ENCODE data around the gene MLLT1.
"Not testable (repeated sequence)": the region's sequence is repeated elsewhere in the genome, so short reads cannot be mapped to it uniquely, and the experiment has no call there.

Gene MLLT1

DNA sequence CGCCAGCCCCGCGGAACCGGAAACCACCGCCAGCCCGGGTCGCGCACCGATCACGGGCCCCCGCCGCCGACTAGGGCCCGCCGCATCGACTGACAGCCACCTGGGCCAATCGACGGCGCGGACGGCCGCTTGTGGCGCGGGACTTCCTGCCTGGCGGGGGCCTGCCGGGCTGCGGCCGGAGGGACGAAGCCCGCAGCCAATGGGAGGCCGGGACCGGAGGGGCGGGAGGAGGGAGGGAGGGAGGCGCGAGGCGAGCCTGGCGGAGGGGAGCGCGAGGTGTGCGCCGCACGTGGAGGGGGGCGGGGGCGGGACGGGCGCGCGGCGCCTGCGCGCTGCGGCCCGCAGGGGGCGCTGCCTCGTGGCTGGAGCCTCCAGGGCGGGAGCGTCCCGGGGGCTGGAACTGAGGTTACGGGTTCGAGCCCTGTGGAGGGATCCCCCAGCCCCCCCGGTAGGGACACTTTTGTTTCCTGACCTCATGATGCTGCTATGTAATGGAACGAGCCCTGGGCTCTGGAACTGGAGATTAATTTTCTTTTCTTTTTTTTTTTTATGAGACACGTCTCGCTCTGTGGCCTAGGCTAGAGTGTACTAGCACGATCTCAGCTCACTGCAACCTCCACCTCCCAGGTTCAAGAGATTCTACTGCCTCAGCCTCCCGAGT, at the start of gene MLLT1:
TSS of gene MLLT1 (minus strand) at position 45 of the 661 bp plus-strand sequence. CDS start 191 bp downstream, outside the sequence.
- FAIRE-seq: no peak

DNA sequence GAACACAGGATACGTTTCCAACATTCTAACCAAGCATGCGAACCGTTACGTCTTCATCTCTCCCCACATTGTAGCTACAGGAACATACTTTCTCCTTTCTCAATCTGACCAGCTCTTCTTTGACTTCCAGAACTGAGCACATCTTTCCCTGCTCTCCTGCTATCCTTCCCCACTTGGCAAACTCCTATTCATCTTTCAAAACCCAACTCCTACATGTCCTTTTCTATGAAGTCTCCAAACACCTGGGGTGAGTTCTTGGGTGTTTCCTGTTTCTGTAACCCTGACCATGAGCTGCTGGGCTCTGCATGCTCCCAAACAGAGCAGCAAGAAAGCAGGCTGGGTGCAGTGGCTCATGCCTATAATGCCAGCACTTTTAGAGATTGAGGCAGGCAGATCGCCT, 47.0 kb upstream of the MLLT1 start:
- no peak for FAIRE-seq

DNA sequence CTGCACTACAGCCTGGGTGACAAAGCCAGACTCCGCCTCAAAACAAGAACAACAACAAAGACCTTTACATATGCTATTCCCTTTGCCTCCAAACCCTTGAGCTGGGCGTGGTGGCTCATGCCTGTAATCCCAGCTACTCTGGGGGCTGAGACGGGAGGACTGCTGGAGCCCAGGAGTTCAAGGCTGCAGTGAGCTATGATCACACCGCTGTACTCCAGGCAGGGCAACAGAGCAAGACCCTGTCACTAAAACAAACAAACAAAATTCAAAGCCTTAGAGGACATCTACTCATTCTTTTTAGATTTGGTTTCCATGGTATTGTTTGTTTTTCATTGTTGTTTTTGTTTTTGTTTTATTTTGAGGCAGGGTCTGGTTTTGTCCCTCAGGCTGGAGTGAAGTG, 45.8 kb upstream of the MLLT1 start:
- no peak for FAIRE-seq

DNA sequence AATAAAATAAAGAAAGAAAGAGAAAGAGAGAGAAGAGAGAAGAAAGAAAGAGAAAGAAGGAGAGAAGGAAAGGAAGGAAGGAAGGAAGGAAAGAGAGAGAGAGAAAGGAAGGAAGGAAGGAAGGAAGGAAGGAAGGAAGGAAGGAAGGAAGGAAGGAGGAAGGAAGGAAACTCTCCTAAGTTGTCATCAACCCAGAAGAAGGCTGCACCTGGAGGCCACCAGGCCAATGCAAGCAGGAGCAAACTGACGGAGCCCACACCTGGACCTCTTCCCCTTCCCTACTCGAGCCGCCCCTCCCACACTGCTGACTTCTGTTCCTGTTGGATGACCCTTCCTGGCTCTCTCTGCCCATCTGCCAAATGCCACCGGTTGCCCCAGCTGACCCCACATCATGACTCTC, 45.0 kb upstream of the MLLT1 start:
- no peak for FAIRE-seq

DNA sequence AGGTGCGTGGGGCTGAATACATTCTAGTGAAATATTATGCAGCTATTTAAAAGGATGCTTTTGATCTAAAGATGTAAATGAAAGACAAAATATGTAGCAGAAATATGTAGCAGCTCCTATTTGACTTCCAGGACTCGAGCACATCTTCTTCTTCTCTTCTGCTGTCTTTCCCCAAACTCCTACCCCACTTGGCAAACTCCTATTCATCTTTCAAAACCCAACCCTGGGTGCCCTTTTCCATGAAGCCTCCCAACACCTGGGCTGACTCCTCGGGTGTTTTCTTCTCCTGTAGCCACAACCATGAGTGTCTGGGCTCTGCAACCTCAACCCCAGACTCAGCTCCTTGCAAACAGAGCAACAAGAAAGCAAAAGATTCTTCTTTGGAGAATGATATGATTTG, 42.5 kb upstream of the MLLT1 start:
- no peak for FAIRE-seq

- no peak for FAIRE-seq
These were observed 39.6 kb upstream of the MLLT1 start for GRCh38 chr19:6319376-6319775.

DNA sequence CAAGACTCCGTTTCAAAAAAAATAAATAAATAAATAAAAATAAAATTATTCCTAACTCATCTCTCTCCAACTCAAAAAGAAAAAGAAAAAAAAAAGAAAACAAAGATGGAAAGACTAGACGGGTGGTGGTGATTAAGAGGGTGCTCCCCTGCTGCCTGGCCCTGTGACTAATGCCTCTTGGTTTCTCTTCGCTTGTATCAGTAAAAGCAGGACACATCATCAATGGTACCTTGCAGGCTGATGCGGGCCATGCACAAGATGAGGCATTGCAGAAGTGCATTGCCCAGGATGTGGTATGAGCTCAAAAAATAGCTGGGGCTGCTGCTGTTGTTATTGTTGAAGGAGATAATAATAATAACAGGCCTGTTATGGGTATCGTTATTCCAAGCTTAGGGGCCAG, 39.0 kb upstream of the MLLT1 start:
- FAIRE-seq: no peak

DNA sequence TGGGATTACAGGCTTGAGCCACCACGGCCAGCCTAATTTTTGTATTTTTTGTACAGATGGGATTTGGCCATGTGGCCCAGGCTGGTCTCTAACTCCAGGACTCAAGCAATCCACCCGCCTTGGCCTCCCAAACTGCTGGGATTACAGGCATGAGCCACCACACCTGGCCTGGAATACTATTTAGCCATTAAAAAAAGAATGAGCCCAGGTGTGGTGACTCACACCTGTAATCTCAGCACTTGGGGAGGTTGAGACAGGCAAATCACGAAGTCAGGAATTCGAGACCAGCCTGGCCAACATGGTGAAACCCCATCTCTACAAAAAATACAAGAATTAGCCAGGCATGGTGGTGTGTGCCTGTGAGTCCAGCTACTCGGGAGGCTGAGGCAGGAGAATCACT, 35.9 kb upstream of the MLLT1 start:
- FAIRE-seq: not testable (repeated sequence)

- no peak for FAIRE-seq
These were observed 33.7 kb upstream of the MLLT1 start for GRCh38 chr19:6313398-6313969.

DNA sequence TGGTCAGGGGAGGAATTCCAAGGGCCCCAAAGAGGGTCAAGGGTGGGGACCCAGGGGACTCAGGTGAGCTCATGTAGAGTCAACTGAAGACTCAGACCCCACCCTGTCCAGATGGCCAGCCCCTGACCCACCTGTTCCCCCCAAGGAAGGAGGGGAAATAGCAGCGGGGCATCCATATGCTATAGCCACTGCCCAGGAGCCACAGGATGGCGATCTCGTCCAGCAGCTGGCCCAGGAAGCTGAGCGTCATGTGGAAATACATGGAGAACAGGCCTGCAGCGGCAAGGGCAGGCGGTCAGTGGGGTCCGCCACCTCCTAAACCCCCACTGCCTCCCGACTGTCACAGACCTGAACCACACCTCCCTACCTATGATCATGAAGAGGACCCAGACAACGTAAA, 32.2 kb upstream of the MLLT1 start:
- no peak for FAIRE-seq

DNA sequence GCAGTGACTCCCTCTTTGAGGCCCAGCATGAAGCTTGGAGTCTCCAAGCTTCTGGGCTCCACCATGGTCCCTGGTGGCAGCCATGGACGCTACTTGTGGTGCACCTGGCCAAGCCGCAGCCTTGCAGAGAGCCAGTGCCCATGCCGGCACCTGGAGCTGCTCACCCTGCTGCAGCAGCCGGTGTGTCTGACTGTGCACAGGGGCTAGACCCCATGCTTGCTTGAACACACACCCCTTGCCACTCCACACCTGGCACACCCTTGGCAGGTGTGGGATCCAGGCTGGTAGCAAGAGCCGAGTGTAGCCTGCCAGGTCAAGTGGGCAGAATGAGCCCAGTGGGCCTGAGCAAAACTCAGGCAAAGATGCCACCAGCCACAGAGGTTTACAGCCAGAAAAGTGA, 18.6 kb upstream of the MLLT1 start:
- FAIRE-seq: no peak

DNA sequence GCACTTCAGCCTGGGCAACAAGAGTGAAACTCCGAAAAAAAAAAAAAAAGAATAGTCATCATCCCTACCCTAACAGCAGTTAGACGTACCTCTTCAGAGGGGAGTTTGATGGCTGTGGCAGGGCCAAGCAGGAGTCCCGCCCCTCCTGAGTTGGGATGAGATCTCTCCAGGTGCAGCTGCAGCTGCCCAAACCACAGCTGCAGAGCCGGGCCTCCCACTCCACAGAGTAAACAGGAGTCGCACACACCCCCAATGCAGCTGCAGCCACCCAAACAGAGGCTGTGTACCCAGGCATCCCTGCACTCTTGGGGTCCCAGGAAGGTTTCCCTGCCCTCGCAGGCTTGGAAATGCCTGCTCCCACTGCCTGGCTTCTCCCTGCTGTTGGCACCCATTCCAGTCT, 17.4 kb upstream of the MLLT1 start:
- no peak for FAIRE-seq

GRCh38 chr19:6292006-6292405, 12.2 kb upstream of the MLLT1 start:
- FAIRE-seq: no peak

DNA sequence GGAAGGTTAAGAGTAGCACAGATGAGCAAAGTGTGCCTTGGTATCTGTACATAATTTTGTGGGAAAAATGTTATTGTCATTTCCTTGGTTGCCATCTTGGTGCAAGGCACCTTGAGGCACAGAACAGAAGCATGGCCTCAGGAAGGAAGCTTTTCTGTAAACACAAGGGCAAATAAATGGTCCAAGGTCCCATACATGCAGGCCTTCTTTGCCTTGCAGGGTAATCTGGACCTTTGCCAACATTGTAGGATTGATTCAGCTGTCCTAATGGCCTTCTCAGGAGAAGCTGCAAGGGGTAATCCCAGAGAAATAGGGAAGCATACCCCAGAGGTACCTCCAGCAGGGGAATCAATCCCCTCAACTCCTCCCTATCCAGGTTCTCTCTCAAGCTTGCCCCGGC, 9.0 kb upstream of the MLLT1 start:
- no peak for FAIRE-seq

GRCh38 chr19:6287269-6287885, 7.6 kb upstream of the MLLT1 start:
- FAIRE-seq: no peak

- FAIRE-seq: no peak
These were observed 6.9 kb upstream of the MLLT1 start for GRCh38 chr19:6286676-6287075.

DNA sequence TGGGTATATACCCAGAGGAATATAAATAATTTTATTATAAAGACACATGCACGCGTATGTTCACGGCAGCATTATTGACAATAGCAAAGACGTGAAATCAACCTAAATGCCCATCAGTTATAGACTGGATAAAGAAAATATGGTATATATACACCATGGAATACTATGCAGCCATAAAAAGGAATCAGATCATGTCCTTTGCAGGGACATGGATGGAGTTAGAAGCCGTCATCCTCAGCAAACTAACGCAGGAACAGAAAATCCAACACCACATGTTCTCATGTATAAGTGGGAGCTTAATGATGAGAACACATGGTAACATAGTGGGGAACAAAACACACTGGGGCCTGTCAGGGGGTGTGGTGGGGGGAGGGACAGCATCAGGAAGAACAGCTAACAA, 2.6 kb upstream of the MLLT1 start:
- not testable (repeated sequence) for FAIRE-seq

DNA sequence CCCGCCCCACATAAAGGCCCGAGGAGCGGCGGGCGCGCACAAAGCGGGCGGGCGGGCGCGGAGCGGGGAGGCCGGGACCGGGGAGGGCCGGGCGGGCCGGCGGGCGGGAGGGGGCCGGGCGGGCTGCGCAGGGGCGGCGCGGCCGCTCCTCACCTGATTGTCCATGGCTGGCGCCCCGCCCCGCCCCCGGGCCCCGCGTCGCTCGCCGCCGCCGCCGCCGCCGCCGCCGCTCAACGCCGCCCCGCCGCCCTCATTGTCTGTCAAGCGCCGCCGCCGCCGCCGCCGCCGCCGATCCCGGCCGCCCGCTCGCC, 200 bp downstream of the MLLT1 start:
- FAIRE-seq: no peak

- FAIRE-seq: no peak
These were observed 795 bp downstream of the MLLT1 start for GRCh38 chr19:6278740-6279619.

- no peak for FAIRE-seq
These were observed 1.7 kb downstream of the MLLT1 start for GRCh38 chr19:6278051-6278450.

- no peak for FAIRE-seq
These were observed 3.3 kb downstream of the MLLT1 start for GRCh38 chr19:6276447-6276846.

- no peak for FAIRE-seq
These were observed 4.5 kb downstream of the MLLT1 start for GRCh38 chr19:6275170-6275744.

GRCh38 chr19:6274756-6275155, 5.0 kb downstream of the MLLT1 start:
- no peak for FAIRE-seq

All from G401.6 (cell line).